HCT116 (cell line): ENCODE data around the gene CNTNAP2. TPM values are rescaled to one million over a fixed set of nuclear protein-coding genes. Genes with fewer than 3 reads are reported as not detected.

Experiments
- ATAC-seq: fragments of 200-7000 bp; cut with Tn5 transposase; 2 replicates; pipeline ENCODE4 v1.9.1; 2020; ENCODE audit warnings: mild to moderate bottlenecking, moderate library complexity
- BruUV-seq: library from RNA; stranded (reverse); fragments of 400-500 nt; replicated peaks from 2 replicates; lab custom pipeline; 2021; lab: Mats Ljungman, UMichigan
- CTCF ChIA-PET: fragments of 300-600 bp; sonication (Branson Sonifier 250); formaldehyde crosslinking; loops from one replicate; lab custom pipeline; 2021; ENCODE audit warnings: antibody characterized with exemption; lab: Charles Lee
- POLR2A ChIA-PET: fragments of 300-600, 350-600 bp; sonication (Branson Sonifier 250); formaldehyde crosslinking; loops from one replicate; lab custom pipeline; 2021; ENCODE audit warnings: antibody characterized with exemption; lab: Charles Lee
- RAD21 ChIA-PET, 2 experiments: fragments of 300-600 bp; sonication (Branson Sonifier 250); formaldehyde crosslinking; loops; one replicate each; lab custom pipeline; 2023; ENCODE audit warnings: low total read pairs in 2 of 2; ENCODE audit not compliant: uncharacterized antibody in 2 of 2, unreplicated experiment in 2 of 2, low non-redundant PET in 1 of 2; lab: Charles Lee
- DNase-seq: peaks from one replicate; pipeline ENCODE4 v3.0.0-alpha.2; 2010; ENCODE audit warnings: low read depth, low spot score
- H2AFZ ChIP-seq: fragments of 200-600 bp; shearing (Covaris generic), sonication (generic); 2 replicates; pipeline ENCODE4 v1.6.1; 2017; ENCODE audit warnings: low read depth, mixed run types, mixed read lengths, antibody characterized with exemption, low read length; ENCODE audit not compliant: poor library complexity, severe bottlenecking
- H3K27ac ChIP-seq: 2 replicates; pipeline ENCODE4 v1.5.1; 2012; ENCODE audit warnings: low read depth, low read length
- H3K27me3 ChIP-seq: fragments of 200-600 bp; sonication (generic); 2 replicates; pipeline ENCODE4 v1.6.1; 2016; ENCODE audit warnings: mixed run types, low read length, mixed read lengths; ENCODE audit not compliant: insufficient read depth
- H3K36me3 ChIP-seq, 2 experiments: fragments of 200-500 bp in 1 of 2; fragments of 200-600 bp in 1 of 2; sonication (Bioruptor generic) in 1 of 2; sonication (generic) in 1 of 2; 2 replicates each; pipeline versions ENCODE4 v1.5.1 to v1.6.1; 2014 to 2016; ENCODE audit warnings: low read length in 2 of 2, inconsistent platforms in 1 of 2, mixed read lengths in 1 of 2, mixed run types in 1 of 2; ENCODE audit not compliant: insufficient read depth in 2 of 2, control insufficient read depth in 1 of 2
- H3K4me1 ChIP-seq, 2 experiments: fragments of 200-600 bp in 1 of 2; sonication (generic) in 1 of 2; 2 replicates each; pipeline versions ENCODE4 v1.5.1 to v1.6.1; 2012 to 2017; ENCODE audit warnings: low read length in 2 of 2, inconsistent platforms in 1 of 2, mild to moderate bottlenecking in 1 of 2, mixed read lengths in 1 of 2, mixed run types in 1 of 2, moderate library complexity in 1 of 2; ENCODE audit not compliant: insufficient read depth in 2 of 2, control insufficient read depth in 1 of 2
- H3K4me2 ChIP-seq: fragments of 200-600 bp; sonication (generic); 2 replicates; pipeline ENCODE4 v1.6.1; 2017; ENCODE audit warnings: mixed run types, low read length, mixed read lengths
- H3K4me3 ChIP-seq, 2 experiments: fragments of 200-600 bp in 1 of 2; sonication (generic) in 1 of 2; replicated peaks in 1 of 2; 2 replicates each; pipeline ENCODE4 v1.5.1; 2011 to 2016; ENCODE audit warnings: low read length in 2 of 2, control low read depth in 1 of 2, low read depth in 1 of 2, mild to moderate bottlenecking in 1 of 2, mixed read lengths in 1 of 2, mixed run types in 1 of 2
- H3K79me2 ChIP-seq: fragments of 200-600 bp; sonication (generic); 2 replicates; pipeline ENCODE4 v1.6.1; 2017; ENCODE audit warnings: mild to moderate bottlenecking, mixed run types, low read length, moderate library complexity, mixed read lengths; ENCODE audit not compliant: insufficient read depth
- H3K9ac ChIP-seq: fragments of 200-600 bp; sonication (generic); 2 replicates; pipeline ENCODE4 v1.6.1; 2016; ENCODE audit warnings: low read length, mixed read lengths
- H3K9me2 ChIP-seq: fragments of 200-600 bp; sonication (generic), shearing (Covaris generic); 2 replicates; pipeline ENCODE4 v1.6.1; 2017; ENCODE audit warnings: mixed run types, mild to moderate bottlenecking, moderate library complexity; ENCODE audit not compliant: insufficient read depth
- H3K9me3 ChIP-seq, 2 experiments: fragments of 200-500 bp in 1 of 2; fragments of 200-600 bp in 1 of 2; sonication (Bioruptor generic) in 1 of 2; sonication (generic) in 1 of 2; 2 replicates each; pipeline ENCODE4 v1.6.1; 2014 to 2017; ENCODE audit warnings: low read length in 2 of 2, mixed read lengths in 2 of 2, inconsistent platforms in 1 of 2, low read depth in 1 of 2, mild to moderate bottlenecking in 1 of 2, mixed run types in 1 of 2, moderate library complexity in 1 of 2; ENCODE audit not compliant: control insufficient read depth in 1 of 2, insufficient read depth in 1 of 2
- H4K20me1 ChIP-seq: fragments of 200-600 bp; sonication (generic), shearing (Covaris generic); 2 replicates; pipeline ENCODE4 v1.6.1; 2017; ENCODE audit warnings: mixed run types, mild to moderate bottlenecking, moderate library complexity; ENCODE audit not compliant: insufficient read depth
- CBX3 ChIP-seq: IDR thresholded peaks from 2 replicates; pipeline ENCODE4 v1.6.1; 2012; ENCODE audit warnings: low read depth
- ELF1 ChIP-seq: IDR thresholded peaks from 2 replicates; pipeline ENCODE4 v1.6.1; 2012; ENCODE audit warnings: low read depth, borderline replicate concordance
- EZH2 ChIP-seq: fragments of 200-600 bp; sonication (generic); IDR thresholded peaks from 2 replicates; pipeline ENCODE4 v1.6.1; 2017; ENCODE audit warnings: antibody characterized with exemption, mixed run types
- EZH2phosphoT487 ChIP-seq: fragments of 200-600 bp; IDR thresholded peaks from 2 replicates; pipeline ENCODE4 v1.6.1; 2018; ENCODE audit warnings: antibody characterized with exemption, borderline replicate concordance
- FOSL1 ChIP-seq: IDR thresholded peaks from 2 replicates; pipeline ENCODE4 v1.6.1; 2012; ENCODE audit warnings: low read depth
- SIN3A ChIP-seq: IDR thresholded peaks from 2 replicates; pipeline ENCODE4 v1.6.1; 2012; ENCODE audit warnings: low read depth
- SP1 ChIP-seq: IDR thresholded peaks from 2 replicates; pipeline ENCODE4 v1.6.1; 2012; ENCODE audit warnings: low read depth
- TCF7L2 ChIP-seq: IDR thresholded peaks from 2 replicates; pipeline ENCODE4 v1.7.0; 2011; ENCODE audit warnings: borderline replicate concordance, inconsistent platforms; ENCODE audit not compliant: insufficient read depth, insufficient read length; ENCODE audit errors: extremely low read depth
- YY1 ChIP-seq: IDR thresholded peaks from 2 replicates; pipeline ENCODE4 v1.6.1; 2011; ENCODE audit warnings: low read length, low read depth, moderate library complexity, mild to moderate bottlenecking; ENCODE audit not compliant: insufficient replicate concordance; ENCODE audit errors: extremely low read depth
- intact Hi-C: fragments of 100-400 bp; cut with micrococcal nuclease; formaldehyde crosslinking; loops from 2 replicates; pipeline ENCODE4 v1.10.0; 2022
- total RNA-seq: library from RNA; stranded (reverse); gene quantifications from one replicate; pipeline ENCODE4 v1.2.1, GENCODE V29; 2021; ENCODE audit not compliant: unreplicated experiment
- TF ChIP-seq, protein P1 (sequence below): IDR thresholded peaks from 2 replicates; pipeline ENCODE4 v1.6.1; 2011; ENCODE audit warnings: mild to moderate bottlenecking, low read length, moderate library complexity; ENCODE audit not compliant: insufficient replicate concordance; ENCODE audit errors: extremely low read depth

The CNTNAP2 gene
- total RNA-seq, 1 experiment from 2014 or later: 0.37 TPM

DNA sequence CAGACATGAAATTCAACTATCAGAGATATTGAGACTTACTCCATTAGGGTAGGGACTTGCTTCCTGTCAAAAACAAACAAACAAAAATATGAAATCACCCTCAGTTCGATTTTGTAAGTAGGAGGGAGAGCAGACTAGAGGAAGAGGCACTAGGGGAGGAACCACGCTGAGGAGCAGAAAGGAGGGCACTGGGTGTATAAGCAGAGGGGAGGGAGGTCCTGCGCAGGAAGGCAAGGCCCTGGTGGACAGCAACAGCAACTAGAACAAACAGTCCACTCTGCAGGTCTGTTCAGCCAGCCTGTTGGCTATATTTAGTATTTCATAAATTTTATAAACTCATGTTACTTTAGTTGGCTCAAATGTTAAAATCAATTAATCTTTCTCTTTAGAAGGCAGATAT lies 1536.9 kb downstream of the CNTNAP2 start:
- H3K4me1 ChIP-seq: no peaks in the 10 kb centered on the region
- DNase-seq (no peak), ATAC-seq (no peak)
- no peak overlapping the region for H3K27ac ChIP-seq
- H3K9me2 ChIP-seq: no peaks in the 10 kb centered on the region
- POLR2A ChIA-PET: no interaction called here
- no peak overlapping the region for H3K9ac ChIP-seq
- CTCF ChIA-PET: no interaction called here
- RAD21 ChIA-PET: no interaction called here
- no peaks in the 10 kb centered on the region for H3K27me3 ChIP-seq
- no peak overlapping the region for H3K4me2 ChIP-seq
- H3K79me2 ChIP-seq: no peaks in the 10 kb centered on the region
- H4K20me1 ChIP-seq: no peaks in the 10 kb centered on the region
- intact Hi-C loops: no loop called here
- no peak for TF ChIP-seq FOSL1
- no peak for TF ChIP-seq SP1
- TF ChIP-seq, protein P1, sequence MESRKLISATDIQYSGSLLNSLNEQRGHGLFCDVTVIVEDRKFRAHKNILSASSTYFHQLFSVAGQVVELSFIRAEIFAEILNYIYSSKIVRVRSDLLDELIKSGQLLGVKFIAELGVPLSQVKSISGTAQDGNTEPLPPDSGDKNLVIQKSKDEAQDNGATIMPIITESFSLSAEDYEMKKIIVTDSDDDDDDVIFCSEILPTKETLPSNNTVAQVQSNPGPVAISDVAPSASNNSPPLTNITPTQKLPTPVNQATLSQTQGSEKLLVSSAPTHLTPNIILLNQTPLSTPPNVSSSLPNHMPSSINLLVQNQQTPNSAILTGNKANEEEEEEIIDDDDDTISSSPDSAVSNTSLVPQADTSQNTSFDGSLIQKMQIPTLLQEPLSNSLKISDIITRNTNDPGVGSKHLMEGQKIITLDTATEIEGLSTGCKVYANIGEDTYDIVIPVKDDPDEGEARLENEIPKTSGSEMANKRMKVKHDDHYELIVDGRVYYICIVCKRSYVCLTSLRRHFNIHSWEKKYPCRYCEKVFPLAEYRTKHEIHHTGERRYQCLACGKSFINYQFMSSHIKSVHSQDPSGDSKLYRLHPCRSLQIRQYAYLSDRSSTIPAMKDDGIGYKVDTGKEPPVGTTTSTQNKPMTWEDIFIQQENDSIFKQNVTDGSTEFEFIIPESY: no peak
- TF ChIP-seq SIN3A: no peak
- no peak for TF ChIP-seq CBX3
- TF ChIP-seq YY1: no peak
- no peak for TF ChIP-seq EZH2
- TF ChIP-seq ELF1: no peak
- no peak for TF ChIP-seq EZH2phosphoT487
- TF ChIP-seq TCF7L2: no peak
- H3K9me3 ChIP-seq: peaks cover 8 to 12% of the 10 kb centered on the region in 2 experiments; a peak in 2 of 4 replicates
- BruUV-seq: no TSS peak
- no peak overlapping the region for H2AFZ ChIP-seq
- H3K4me3 ChIP-seq: no peak overlapping the region
- no peaks in the 10 kb centered on the region for H3K36me3 ChIP-seq
